GM18517 (cell line): ENCODE results near the gene TGIF2LY.
"Not testable (repeated sequence)": the region's sequence is repeated elsewhere in the genome, so short reads cannot be mapped to it uniquely, and the experiment has no call there.

Source experiments
- ATAC-seq: cut with Tn5 transposase; IDR thresholded peaks from one replicate; pipeline ENCODE4 v1.9.1; 2021; ENCODE audit warnings: mild to moderate bottlenecking, moderate library complexity; ENCODE audit not compliant: unreplicated experiment

The TGIF2LY gene

GRCh38 chrY:3578767-3579166 lies at the start of gene TGIF2LY:
TSS of gene TGIF2LY (plus strand) at chrY:3579067. CDS start at chrY:3579245, 178 bp downstream.
- not testable (repeated sequence) for ATAC-seq
